ENCODE measurements around the gene FLT3LG.
"Not testable (repeated sequence)": the region's sequence is repeated elsewhere in the genome, so short reads cannot be mapped to it uniquely, and the experiment has no call there.

FLT3LG gene

DNA sequence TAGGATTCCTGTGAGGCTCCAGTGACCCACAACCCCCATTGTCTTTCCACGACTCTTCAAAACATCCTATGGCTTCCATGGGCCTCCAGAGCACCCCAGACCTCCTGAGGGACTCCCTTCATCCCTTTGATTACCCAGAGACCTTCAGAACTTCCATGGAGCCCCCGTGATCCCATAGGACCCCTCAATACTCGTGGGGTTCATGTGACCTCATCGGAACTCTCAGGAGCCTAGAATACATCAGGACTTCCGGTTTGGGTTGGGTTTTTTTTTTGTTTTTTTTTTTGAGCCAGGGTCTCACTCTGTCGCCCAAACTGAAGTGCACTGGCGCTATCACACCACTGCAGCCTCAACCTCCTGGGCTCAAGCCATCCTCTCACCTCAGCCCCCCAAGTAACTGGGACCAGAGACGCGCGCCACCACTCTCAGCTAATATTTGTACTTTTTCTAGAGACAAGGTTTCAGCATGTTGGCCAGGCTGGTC is 20.2 kb upstream of the FLT3LG start:
- intact Hi-C loops (cut with DNase I), result no loop called here
- no peak for DNase-seq

DNA sequence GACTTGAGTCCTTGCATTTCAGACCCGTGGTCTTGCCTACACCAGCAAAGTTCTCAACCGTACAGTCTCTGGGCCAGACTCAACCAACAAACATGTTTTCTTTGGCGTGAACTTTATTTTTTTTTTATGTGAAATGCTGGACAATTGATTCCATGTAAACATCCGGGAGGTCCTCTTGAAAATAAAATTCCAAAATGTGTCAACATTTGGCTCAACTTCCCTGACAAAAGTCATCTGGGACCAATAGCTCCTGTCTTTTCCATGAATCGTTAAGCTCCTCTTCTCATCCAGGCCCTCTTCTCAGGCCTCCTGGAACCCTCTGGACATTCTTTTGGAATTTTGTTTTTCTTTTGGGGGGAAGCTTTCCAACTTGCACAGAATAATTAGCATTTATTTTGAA is 18.2 kb upstream of the FLT3LG start:
- DNase-seq, result no peak
- intact Hi-C loops (cut with DNase I), result no loop called here

DNA sequence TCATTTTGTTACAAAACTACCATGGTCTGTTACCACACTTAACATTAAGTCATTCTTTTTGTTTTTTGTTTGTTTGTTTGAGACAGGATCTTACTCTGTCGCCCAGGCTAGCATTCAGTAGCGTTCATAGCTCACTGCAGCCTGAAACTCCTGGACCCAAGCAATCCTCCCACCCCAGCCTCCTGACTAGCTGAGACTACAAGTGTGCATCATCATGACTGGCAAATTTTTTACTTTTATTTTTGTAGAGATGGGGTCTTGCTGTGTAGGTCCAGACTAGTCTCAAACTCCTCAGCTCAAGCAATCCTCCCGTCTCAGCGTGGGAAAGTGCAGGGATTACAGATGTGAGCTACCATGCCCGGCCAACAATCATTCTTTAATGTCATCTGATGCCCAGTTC is 17.7 kb upstream of the FLT3LG start:
- intact Hi-C loops (cut with DNase I), result no loop called here
- no peak for DNase-seq

DNA sequence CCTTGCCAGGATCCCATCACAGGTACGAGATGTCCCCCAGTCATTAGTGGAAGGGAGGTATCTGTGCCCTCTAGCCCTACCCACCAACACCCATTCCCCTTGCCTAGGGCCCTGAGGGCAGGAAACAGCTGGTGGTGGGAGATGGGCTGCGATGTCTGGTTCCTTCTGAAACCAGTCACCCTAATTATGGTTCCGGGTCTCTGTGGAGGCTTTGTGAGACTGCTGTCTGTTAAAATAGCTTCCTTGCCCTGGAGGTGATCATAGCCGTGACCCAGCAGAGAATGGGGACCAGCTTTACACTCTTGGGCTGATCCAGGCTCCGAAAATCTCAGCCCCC is 15.5 kb upstream of the FLT3LG start:
- no peak for DNase-seq
- intact Hi-C loops (cut with DNase I), result no loop called here

DNA sequence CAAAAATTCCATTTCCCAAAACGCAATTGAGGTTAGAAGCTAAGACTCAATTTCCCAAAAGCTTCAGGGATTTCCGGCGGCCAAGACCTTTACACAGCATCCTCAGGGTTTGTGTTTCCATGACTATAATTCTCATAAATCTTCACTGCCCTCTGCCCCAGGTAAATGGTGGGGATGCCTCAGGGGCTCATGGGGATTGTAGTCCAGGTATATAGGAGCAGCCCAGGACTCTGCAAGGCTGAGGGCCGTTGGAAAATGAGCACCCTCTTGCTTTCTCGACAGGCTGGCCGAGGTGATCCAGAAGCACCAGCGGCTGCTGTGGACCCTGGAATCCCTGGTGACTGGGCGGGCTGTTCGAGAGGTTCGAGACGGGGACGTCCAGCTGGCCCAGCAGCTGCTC is 14.6 kb upstream of the FLT3LG start:
- intact Hi-C loops (cut with DNase I), result no loop called here
- no peak for DNase-seq

DNA sequence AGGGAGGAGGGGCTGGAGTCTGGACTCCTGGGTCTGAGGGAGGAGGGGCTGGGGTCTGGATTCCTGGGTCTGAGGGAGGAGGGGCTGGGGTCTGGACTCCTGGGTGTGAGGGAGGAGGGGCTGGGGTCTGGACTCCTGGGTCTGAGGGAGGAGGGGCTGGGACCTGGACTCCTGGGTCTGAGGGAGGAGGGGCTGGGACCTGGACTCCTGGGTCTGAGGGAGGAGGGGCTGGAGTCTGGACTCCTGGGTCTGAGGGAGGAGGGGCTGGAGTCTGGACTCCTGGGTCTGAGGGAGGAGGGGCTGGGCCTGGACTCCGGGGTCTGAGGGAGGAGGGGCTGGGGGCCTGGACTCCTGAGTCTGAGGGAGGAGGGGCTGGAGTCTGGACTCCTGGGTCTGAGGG is 12.9 kb upstream of the FLT3LG start:
- intact Hi-C loops (cut with DNase I); DNase-seq: not testable (repeated sequence)

DNA sequence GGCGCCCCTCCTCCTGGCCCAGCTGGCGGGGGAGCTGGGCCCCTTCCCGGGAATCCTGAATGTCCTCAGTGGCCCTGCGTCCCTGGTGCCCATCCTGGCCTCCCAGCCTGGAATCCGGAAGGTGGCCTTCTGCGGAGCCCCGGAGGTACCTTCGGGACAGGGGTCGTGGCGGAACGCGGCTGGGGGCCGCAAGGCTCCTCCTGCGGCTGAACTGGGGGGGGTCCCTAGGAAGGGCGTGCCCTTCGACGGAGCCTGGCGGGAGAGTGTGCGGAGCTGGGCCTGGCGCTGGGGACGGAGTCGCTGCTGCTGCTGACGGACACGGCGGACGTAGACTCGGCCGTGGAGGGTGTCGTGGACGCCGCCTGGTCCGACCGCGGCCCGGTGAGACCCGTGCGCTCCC is 12.4 kb upstream of the FLT3LG start:
- no peak for DNase-seq
- intact Hi-C loops (cut with DNase I), result no loop called here

DNA sequence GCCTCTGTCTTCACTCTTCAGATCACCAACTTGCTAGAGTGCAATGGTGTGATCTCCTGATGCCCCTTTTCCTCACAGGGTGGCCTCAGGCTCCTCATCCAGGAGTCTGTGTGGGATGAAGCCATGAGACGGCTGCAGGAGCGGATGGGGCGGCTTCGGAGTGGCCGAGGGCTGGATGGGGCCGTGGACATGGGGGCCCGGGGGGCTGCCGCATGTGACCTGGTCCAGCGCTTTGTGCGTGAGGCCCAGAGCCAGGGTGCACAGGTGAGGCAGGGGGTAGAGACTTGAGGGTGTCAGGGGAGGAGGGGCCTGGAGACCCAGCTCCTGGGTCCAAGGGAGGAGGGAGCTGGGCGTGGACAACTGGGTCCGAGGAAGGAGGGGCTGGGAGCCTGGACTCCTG is 11.5 kb upstream of the FLT3LG start:
- DNase-seq, result no peak
- intact Hi-C loops (cut with DNase I), result no loop called here

DNA sequence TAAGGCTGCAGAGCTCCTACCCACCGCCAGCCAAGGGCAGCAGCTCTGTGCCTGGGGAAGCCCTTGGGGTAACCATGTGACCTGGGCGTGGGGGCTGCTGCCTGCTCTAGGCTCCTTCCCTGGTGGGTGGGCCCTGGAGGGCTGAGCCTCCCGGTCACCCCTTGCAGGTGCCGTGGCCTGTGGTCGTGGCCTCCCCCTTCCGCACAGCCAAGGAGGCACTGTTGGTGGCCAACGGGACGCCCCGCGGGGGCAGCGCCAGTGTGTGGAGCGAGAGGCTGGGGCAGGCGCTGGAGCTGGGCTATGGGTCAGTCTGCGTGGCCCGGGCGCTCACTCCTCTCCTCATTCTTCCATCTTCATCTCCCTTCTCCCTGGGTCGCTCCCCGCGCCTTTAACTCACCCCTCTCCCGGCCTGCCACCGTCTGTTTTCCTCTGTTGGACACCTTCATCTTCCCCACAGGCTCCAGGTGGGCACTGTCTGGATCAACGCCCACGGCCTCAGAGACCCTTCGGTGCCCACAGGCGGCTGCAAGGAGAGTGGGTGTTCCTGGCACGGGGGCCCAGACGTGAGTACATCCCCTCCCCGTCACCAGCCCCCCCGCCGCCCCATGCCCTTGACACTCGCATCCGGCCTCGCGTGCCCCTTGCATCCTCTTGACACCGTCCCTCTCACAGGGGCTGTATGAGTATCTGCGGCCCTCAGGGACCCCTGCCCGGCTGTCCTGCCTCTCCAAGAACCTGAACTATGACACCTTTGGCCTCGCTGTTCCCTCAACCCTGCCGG is 9.9 kb upstream of the FLT3LG start:
- DNase-seq, result no peak
- intact Hi-C loops (cut with DNase I), result no loop called here

DNA sequence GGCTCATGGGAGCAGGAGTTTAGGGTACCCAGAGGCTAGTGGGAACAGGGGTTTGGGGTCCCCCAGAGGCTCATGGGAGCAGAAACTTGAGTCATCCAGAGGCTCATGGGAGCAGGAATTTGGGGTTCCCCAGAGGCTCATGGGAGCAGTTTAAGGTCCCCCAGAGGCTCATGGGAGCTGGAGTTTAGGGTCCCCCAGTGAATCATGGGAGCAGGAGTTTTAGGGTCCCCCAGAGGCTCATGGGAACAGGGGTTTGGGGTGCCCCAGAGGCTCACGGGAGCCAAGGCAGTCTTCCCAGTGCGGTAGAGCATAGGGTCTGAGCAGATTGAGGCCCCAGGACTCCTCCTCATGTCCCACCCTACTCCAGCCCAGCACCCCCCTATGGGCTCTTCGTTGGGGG is 8.6 kb upstream of the FLT3LG start:
- intact Hi-C loops (cut with DNase I), result no loop called here

DNA sequence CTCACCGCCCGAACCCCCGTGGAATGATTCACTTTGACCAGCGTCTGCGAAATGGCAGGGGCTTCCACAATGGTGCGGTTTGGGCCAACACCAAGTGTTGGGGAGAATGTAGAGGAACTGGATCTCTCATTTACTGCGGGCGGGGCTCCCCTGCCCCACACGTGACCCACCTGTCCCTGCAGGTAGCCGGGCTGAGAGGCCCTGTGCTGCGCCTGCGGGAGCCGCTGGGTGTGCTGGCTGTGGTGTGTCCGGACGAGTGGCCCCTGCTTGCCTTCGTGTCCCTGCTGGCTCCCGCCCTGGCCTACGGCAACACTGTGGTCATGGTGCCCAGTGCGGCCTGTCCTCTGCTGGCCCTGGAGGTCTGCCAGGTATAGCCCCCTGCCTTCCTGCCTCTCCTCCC is 5.8 kb upstream of the FLT3LG start:
- intact Hi-C loops (cut with DNase I), result no loop called here
- no peak for DNase-seq

More for the DNA sequence above, 8.6 kb upstream of the FLT3LG start:
- no peak for DNase-seq

DNA sequence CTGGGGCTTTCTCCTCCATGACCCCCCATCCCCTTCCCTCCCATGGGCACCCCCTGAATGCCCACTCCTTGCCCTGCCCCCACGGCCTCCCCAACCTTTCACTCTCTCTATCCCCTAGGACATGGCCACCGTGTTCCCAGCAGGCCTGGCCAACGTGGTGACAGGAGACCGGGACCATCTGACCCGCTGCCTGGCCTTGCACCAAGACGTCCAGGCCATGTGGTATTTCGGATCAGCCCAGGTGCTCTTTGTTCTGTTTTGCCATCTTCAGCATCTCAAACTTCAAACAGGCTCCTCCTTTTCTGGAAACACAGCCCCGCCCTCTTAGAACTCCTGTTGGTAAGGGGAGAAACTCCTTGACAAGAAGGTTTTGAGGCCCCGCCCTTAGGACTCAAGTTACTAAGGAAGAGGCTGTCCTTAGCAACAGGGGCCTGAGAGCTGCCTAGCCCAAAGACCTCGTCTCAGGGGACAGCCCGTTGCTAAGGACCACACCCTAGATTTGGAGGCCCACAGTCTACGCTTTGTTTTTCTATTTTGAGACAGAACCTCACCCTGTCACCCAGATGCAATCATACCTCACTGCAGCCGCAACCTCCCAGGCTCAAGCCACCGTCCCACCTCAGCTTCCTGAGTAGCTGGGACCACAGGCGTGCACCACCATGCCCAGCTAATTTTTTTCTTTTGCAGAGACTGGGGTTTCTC is 5.1 kb upstream of the FLT3LG start:
- DNase-seq, result peak in 1 of 42 donors; percentile 22
- intact Hi-C loops (cut with DNase I), result no loop called here

DNA sequence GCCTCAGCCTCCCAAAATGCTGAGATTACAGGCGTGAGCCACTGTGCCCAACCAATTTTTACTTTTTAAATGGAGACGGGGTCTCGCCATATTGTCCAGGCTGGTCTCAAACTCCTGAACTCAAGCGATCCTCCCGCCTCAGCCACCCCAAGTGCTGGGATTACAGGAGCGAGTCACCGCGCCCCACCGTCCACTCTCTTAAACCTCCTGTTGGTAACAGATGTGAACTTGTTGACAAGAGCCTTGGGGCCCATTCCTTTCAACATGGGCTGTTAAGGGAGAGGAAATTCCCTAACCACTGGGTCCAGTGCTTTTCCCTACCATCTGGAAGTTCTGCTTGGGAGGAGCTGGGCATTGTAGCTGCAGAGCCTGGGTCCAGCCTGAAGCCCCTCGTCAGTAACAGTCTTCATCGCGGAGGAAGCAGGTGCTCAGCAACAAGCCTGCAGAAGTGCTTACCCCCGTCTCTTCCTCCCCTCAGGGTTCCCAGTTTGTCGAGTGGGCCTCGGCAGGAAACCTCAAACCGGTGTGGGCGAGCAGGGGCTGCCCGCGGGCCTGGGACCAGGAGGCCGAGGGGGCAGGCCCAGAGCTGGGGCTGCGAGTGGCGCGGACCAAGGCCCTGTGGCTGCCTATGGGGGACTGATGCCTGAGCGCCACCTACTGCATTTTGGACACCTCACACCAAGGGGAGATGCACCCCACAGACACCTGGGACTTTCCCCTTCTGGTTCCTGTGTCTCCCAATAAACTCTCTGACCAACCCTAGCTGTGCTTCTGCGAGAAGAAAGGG is 4.0 kb upstream of the FLT3LG start:
- DNase-seq, result no peak

DNA sequence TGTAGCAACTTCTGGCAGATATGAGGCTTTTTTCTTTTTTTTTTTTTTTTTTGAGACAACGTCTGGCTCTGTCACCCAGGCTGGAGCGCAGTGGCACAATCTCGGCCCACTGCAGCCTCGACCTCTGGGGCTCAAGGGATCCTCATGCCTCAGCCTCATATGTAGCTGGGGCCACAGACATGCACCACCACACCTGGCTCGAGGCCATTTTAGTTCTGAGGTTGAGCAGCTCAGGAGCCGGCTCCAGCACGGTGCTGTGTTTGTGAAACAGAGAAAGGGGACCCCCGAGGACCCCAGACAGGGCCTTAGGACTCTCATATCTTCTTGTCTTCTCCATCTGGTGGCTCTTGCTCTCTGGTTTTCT is 3.4 kb upstream of the FLT3LG start:
- DNase-seq, result no peak

More for the DNA sequence above, 4.0 kb upstream of the FLT3LG start:
- intact Hi-C loops (cut with DNase I), result no loop called here

DNA sequence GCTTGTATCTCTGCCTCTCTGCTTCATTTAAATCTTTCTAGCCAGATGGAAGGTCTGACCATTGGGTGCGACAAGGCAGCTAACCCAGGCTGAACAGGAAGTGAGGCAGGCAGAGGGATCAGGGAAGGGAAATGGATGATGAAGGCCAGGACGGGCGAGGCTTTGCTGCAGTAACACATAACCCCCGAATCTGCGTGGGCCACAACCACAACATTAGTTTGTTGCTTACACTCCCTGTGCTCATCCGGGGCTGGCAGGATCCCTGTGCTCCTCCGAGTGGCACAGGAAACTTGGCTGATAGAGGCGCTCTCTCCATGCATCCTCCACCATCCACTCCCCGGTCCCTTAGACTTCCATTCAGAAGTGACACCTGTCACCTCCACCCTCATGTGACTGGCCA is 1.1 kb upstream of the FLT3LG start:
- intact Hi-C loops (cut with DNase I), result no loop called here
- DNase-seq, result no peak

More for the DNA sequence above, 3.4 kb upstream of the FLT3LG start:
- intact Hi-C loops (cut with DNase I), result no loop called here

DNA sequence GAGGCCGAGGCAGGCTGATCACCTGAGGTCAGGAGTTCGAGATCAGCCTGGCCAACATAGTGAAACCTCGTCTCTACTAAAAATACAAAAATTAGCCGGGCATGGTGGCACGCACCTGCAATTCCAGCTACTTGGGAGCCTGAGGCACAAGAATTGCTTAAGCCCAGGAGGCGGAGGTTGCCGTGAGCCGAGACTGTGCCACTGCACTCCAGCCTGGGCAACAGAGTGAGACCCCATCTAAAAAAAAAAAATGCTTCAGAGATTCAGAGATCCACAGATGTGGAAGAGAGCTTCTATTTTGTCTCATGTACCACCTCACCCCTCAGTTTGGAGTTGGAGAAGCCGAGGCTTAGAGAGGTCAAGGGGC is 531 bp upstream of the FLT3LG start:
- intact Hi-C loops (cut with DNase I); DNase-seq: not testable (repeated sequence)

DNA sequence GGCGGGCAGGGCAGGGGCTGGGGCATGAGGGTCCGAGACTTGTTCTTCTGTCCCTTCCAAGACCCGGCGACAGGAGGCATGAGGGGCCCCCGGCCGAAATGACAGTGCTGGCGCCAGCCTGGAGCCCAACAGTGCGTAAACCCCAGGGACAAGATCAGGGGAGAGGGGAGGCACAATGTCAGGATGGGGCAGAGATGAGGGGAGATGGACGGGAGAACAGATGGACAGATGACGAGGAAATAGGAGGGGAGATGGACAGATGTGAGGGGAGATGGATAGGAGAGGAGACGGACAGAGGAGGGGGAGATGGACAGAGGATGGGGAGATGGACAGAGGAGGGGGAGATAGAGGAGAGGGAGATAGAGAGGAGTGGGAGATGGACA is 518 bp downstream of the FLT3LG start:
- intact Hi-C loops (cut with DNase I), result loop anchor here (2.0 kb wide), 1 partner anchor 72 kb away; no protein-coding TSS in a partner anchor
- DNase-seq, result no peak

DNA sequence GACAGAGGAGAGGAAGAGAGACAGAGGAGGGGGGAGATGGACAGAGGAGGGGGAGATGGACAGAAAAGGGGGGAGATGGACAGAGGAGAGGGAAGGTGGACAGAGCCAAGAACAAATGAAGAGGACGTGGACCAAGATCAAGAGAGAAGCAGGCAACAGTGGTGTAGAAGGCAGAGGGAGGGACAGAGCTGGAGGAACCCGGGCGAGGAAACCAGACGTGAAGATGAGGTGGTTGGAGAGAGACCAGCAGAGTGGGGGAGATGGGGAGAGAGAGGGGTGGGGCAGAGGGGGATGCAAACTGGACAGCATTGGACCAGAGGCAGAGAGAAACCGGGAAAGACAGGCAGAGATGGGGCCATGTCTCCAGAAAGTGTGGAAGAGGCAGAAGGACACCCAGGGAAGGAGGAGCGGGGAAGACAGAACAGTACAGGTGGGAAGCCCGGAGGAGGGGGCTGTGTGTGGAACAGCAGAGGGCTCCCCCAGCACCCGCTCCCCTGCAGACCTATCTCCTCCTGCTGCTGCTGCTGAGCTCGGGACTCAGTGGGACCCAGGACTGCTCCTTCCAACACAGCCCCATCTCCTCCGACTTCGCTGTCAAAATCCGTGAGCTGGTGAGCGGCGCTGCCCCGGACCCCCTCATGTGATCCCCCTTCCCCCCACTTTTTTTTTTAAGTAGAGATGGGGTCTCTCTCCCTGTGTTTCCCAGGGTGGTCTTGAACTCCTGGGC is 1.3 kb downstream of the FLT3LG start:
- no peak for DNase-seq
- intact Hi-C loops (cut with DNase I), result loop anchor here (2.0 kb wide), 1 partner anchor 71 kb away; no protein-coding TSS in a partner anchor

Data from head of caudate nucleus (tissue), 42 donors.